Trophoblast cell (in vitro differentiated cells and primary cell): ENCODE measurements around the gene NOSIP.

Source experiments
- DNase-seq, 2 donors: peaks; one replicate each; pipeline ENCODE4 v3.0.0-alpha.2; 2016
- H2AFZ ChIP-seq: 2 replicates; pipeline ENCODE4 v1.6.1; 2013; ENCODE audit warnings: low read length, moderate library complexity, mild to moderate bottlenecking; ENCODE audit not compliant: insufficient read depth, poor library complexity
- H2AK5ac ChIP-seq: 2 replicates; pipeline ENCODE4 v1.6.1; 2013; ENCODE audit warnings: mild to moderate bottlenecking, low read length
- H2BK120ac ChIP-seq: 2 replicates; pipeline ENCODE4 v1.6.1; 2013; ENCODE audit warnings: low read length, mild to moderate bottlenecking, moderate library complexity; ENCODE audit not compliant: insufficient read depth, poor library complexity
- H2BK12ac ChIP-seq: 2 replicates; pipeline ENCODE4 v1.6.1; 2013; ENCODE audit warnings: mild to moderate bottlenecking, low read length, moderate library complexity
- H2BK5ac ChIP-seq: 2 replicates; pipeline ENCODE4 v1.6.1; 2013; ENCODE audit warnings: low read length, low read depth, moderate library complexity, mild to moderate bottlenecking; ENCODE audit not compliant: poor library complexity
- H3K14ac ChIP-seq: 2 replicates; pipeline ENCODE4 v1.6.1; 2013; ENCODE audit warnings: mild to moderate bottlenecking, low read length
- H3K18ac ChIP-seq: 2 replicates; pipeline ENCODE4 v1.6.1; 2013; ENCODE audit warnings: mild to moderate bottlenecking, low read length
- H3K23ac ChIP-seq: 2 replicates; pipeline ENCODE4 v1.6.1; 2013; ENCODE audit warnings: low read length
- H3K27ac ChIP-seq: 2 replicates; pipeline ENCODE4 v1.5.1; 2013; ENCODE audit warnings: low read depth, mild to moderate bottlenecking, inconsistent platforms, low read length, moderate library complexity
- H3K27me3 ChIP-seq: 2 replicates; pipeline ENCODE4 v1.6.1; 2013; ENCODE audit warnings: inconsistent platforms, mild to moderate bottlenecking, low read length, moderate library complexity; ENCODE audit not compliant: insufficient read depth
- H3K36me3 ChIP-seq, 2 experiments: 1 replicate in 1 of 2; 2 replicates in 1 of 2; pipeline ENCODE4 v1.6.1; 2013; ENCODE audit warnings: low read length in 2 of 2, mild to moderate bottlenecking in 2 of 2, moderate library complexity in 1 of 2; ENCODE audit not compliant: insufficient read depth in 2 of 2, control insufficient read depth in 1 of 2
- H3K4ac ChIP-seq: 2 replicates; pipeline ENCODE4 v1.6.1; 2013; ENCODE audit warnings: low read depth, mild to moderate bottlenecking, low read length, moderate library complexity
- H3K4me1 ChIP-seq, 2 experiments: 1 replicate in 1 of 2; 2 replicates in 1 of 2; pipeline ENCODE4 v1.6.1; 2013; ENCODE audit warnings: low read length in 2 of 2, mild to moderate bottlenecking in 2 of 2, moderate library complexity in 1 of 2; ENCODE audit not compliant: insufficient read depth in 2 of 2, control insufficient read depth in 1 of 2
- H3K4me2 ChIP-seq: 2 replicates; pipeline ENCODE4 v1.6.1; 2013; ENCODE audit warnings: inconsistent platforms, mild to moderate bottlenecking, low read length, moderate library complexity
- H3K4me3 ChIP-seq: 2 replicates; pipeline ENCODE4 v1.5.1; 2013; ENCODE audit warnings: mild to moderate bottlenecking, low read depth, low read length, inconsistent platforms
- H3K79me1 ChIP-seq: one replicate; pipeline ENCODE4 v1.6.1; 2013; ENCODE audit warnings: low read length
- H3K79me2 ChIP-seq: 2 replicates; pipeline ENCODE4 v1.6.1; 2013; ENCODE audit warnings: low read length, mild to moderate bottlenecking; ENCODE audit not compliant: control insufficient read depth, insufficient read depth, poor library complexity
- H3K9ac ChIP-seq: 2 replicates; pipeline ENCODE4 v1.6.1; 2013; ENCODE audit warnings: mild to moderate bottlenecking, low read length
- H3K9me3 ChIP-seq: 2 replicates; pipeline ENCODE4 v1.6.1; 2013; ENCODE audit warnings: low read depth, mild to moderate bottlenecking, control low read depth, inconsistent platforms, low read length; ENCODE audit not compliant: insufficient read depth
- H4K12ac ChIP-seq: 2 replicates; pipeline ENCODE4 v1.6.1; 2013; ENCODE audit warnings: low read depth, mild to moderate bottlenecking, low read length, moderate library complexity
- H4K8ac ChIP-seq: 2 replicates; pipeline ENCODE4 v1.6.1; 2013; ENCODE audit warnings: low read depth, mild to moderate bottlenecking, low read length, moderate library complexity
- H4K91ac ChIP-seq: one replicate; pipeline ENCODE4 v1.6.1; 2013; ENCODE audit warnings: low read depth, mild to moderate bottlenecking, low read length, moderate library complexity
- WGBS: extraction: QIAGEN DNeasy Blood & Tissue Kit; methylation state at CpG from one replicate; pipeline ENCODE4 v1.1.7; 2013; ENCODE audit warnings: missing lambda C conversion rate; ENCODE audit not compliant: insufficient read length, insufficient coverage; ENCODE audit errors: extremely low coverage; 5-methylcytosine and 5-hydroxymethylcytosine counted together

NOSIP gene

DNA sequence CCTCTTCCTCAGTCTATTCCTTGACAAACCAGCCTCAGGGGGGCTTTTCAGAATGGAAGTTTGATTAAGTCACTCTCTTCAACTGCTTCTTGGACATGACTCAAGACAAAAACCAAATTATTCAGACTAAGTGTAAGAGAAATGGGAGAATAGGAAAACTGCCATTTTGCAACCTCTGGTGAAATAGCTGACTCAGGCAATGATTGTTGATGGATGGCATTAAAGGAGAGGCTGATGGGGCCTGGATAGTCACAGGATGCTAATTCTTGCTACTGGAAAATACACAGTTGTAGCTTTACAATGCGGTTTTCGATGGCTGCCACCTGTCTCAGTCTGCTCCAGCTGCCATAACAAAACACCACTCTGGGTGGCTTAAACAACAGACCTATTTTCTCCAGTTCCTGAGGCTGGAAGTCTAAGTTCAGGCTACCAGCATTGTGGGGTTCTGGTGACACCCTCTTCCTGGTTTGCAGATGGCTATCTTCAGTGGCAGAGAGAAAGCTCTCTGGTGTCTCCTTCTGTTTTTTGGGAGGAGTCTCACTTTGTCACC is 6.1 kb downstream of the NOSIP start:
- no peak overlapping the region for H3K4me3 ChIP-seq
- H3K23ac ChIP-seq: no peak overlapping the region
- H4K91ac ChIP-seq: no peak overlapping the region
- no peaks in the 10 kb centered on the region for H3K9me3 ChIP-seq
- no peaks in the 10 kb centered on the region for H3K27me3 ChIP-seq
- H4K8ac ChIP-seq: no peak overlapping the region
- peak; percentile 6 to 27 for DNase-seq
- no peaks in the 10 kb centered on the region for H3K79me1 ChIP-seq
- no peak overlapping the region for H2BK120ac ChIP-seq
- peak overlapping the region; percentile 13 for H3K4ac ChIP-seq
- H2AK5ac ChIP-seq: no peak overlapping the region
- H2BK5ac ChIP-seq: peak overlapping the region; percentile 25
- H4K12ac ChIP-seq: no peak overlapping the region
- H3K36me3 ChIP-seq: peaks cover 13 to 16% of the 10 kb centered on the region in 2 experiments
- H3K18ac ChIP-seq: no peak overlapping the region
- H3K9ac ChIP-seq: no peak overlapping the region
- no peak overlapping the region for H3K14ac ChIP-seq
- no peak overlapping the region for H3K4me2 ChIP-seq
- no peak overlapping the region for H2BK12ac ChIP-seq
- peaks cover 2% of the 10 kb centered on the region for H3K79me2 ChIP-seq
- H3K27ac ChIP-seq: no peak overlapping the region
- WGBS: no CpG with 5 or more reads among the region's 2 CpGs
- H2AFZ ChIP-seq: no peak overlapping the region
- H3K4me1 ChIP-seq: peaks cover 3% of the 10 kb centered on the region in 2 experiments

DNA sequence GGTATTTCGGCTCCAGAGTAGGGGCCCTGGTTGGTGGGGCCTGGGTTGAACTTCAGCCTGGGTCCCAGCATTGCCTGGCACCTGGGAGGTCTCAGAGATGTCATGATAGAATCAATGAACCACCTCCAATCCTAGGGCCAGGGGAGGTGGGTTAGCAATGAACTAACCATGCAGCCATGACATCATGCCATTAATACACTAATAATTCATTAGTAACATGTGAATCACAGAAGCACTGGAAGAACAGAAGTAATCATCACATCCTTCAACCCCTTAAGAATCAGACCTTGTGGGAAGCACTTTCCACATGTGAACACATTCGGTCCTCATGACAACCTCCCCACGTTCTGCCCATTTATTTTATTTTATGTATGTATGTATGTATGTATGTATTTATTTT is 6.9 kb downstream of the NOSIP start:
- Histone ChIP-seq H3K4me3 (no peak overlapping the region), H2AK5ac (no peak overlapping the region), H2BK120ac (no peak overlapping the region), H3K9ac (no peak overlapping the region), H2AFZ (no peak overlapping the region), H4K8ac (no peak overlapping the region), H3K14ac (no peak overlapping the region), H3K79me2 (peaks cover 2% of the 10 kb centered on the region), H4K91ac (no peak overlapping the region), H3K4me1 (peaks cover 3% of the 10 kb centered on the region in 2 experiments), H3K23ac (no peak overlapping the region), H2BK12ac (no peak overlapping the region), H3K18ac (no peak overlapping the region), H3K79me1 (no peaks in the 10 kb centered on the region), H3K27me3 (no peaks in the 10 kb centered on the region), H3K36me3 (peaks cover 13 to 16% of the 10 kb centered on the region in 2 experiments), H3K27ac (no peak overlapping the region), H3K4me2 (no peak overlapping the region), H3K4ac (no peak overlapping the region), H4K12ac (no peak overlapping the region), H3K9me3 (no peaks in the 10 kb centered on the region), H2BK5ac (no peak overlapping the region)
- DNase-seq: no peak
- no CpG with 5 or more reads among the region's 3 CpGs for WGBS

DNA sequence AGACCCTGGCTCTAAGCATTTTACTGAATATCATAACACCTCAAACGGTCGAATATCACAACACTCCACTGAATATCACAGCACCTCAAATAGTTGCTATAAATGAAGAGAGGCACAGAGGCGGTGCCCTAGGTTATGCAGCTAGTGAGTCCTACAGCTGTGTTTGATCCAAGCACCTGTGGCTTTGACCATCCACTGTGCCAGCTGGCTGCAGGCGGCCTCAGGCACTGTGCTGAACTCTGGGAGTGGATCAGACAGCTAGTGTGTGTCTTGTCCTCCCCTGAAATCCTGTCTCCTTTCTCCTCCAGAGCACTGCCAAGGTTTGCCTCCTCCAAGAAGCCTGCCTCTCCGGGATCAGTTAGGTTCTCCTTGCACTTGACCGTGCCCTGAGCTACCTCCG is 7.3 kb downstream of the NOSIP start:
- no peak for DNase-seq
- Histone ChIP-seq H3K14ac (no peak overlapping the region), H2AK5ac (no peak overlapping the region), H3K27ac (no peak overlapping the region), H2BK12ac (no peak overlapping the region), H3K4me2 (no peak overlapping the region), H3K18ac (no peak overlapping the region), H4K91ac (no peak overlapping the region), H3K4ac (no peak overlapping the region), H3K79me1 (no peaks in the 10 kb centered on the region), H3K9me3 (no peaks in the 10 kb centered on the region), H3K9ac (no peak overlapping the region), H3K79me2 (peaks cover 2% of the 10 kb centered on the region), H4K12ac (no peak overlapping the region), H3K23ac (no peak overlapping the region), H2AFZ (no peak overlapping the region), H3K36me3 (peaks cover 13 to 16% of the 10 kb centered on the region in 2 experiments), H4K8ac (no peak overlapping the region), H2BK5ac (no peak overlapping the region), H2BK120ac (no peak overlapping the region), H3K27me3 (no peaks in the 10 kb centered on the region), H3K4me3 (no peak overlapping the region), H3K4me1 (peaks cover 3% of the 10 kb centered on the region in 2 experiments)
- WGBS: no CpG with 5 or more reads among the region's 7 CpGs

DNA sequence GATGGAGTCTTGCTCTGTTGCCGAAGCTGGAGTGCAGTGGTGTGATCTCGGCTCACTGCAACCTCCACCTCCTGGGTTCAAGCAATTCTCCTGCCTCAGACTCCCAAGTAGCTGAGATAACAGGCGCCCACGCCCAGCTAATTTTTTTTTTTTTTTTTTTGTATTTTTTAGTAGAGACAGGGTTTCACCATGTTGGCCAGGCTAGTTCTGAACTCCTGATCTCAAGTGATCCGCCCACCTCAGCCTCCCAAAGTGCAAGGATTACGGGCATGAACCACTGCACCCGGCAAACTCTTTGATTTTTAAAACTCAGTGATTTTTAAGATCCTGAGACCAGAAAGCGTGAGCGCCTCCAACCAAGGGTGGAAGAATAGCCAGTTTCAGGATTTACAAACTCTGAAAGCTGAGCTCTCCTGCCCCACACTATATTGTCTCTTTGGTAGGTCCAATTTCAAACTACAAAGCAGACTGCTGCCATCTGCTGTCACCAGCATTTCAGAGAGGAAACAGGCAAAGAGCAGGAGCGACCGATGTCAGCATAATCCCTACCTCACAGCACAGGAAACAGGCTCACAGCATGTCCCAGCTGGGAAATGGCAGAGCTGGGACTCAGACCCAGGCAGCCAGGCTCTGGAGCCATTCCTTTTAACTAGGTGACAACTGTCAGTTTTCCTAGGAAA is 9.2 kb downstream of the NOSIP start:
- Histone ChIP-seq H2AFZ (no peak overlapping the region), H2BK120ac (no peak overlapping the region), H3K18ac (no peak overlapping the region), H3K9me3 (no peaks in the 10 kb centered on the region), H3K4me1 (peaks cover 3% of the 10 kb centered on the region in 2 experiments), H3K4ac (no peak overlapping the region), H3K14ac (no peak overlapping the region), H3K9ac (no peak overlapping the region), H3K79me1 (no peaks in the 10 kb centered on the region), H3K79me2 (peaks cover 2% of the 10 kb centered on the region), H3K36me3 (peaks cover 11 to 13% of the 10 kb centered on the region in 2 experiments), H2BK5ac (no peak overlapping the region), H4K91ac (no peak overlapping the region), H3K27me3 (no peaks in the 10 kb centered on the region), H2BK12ac (no peak overlapping the region), H3K4me3 (no peak overlapping the region), H2AK5ac (no peak overlapping the region), H3K23ac (no peak overlapping the region), H3K4me2 (no peak overlapping the region), H4K8ac (no peak overlapping the region), H4K12ac (no peak overlapping the region), H3K27ac (no peak overlapping the region)
- no CpG with 5 or more reads among the region's 11 CpGs for WGBS
- no peak for DNase-seq
